BJ (cell line): ENCODE results near the gene MEMO1. TPM values are rescaled to one million over a fixed set of nuclear protein-coding genes. Genes with fewer than 3 reads are reported as not detected.
"Not testable (repeated sequence)": the region's sequence is repeated elsewhere in the genome, so short reads cannot be mapped to it uniquely, and the experiment has no call there.

ENCODE experiments used
- CTCF ChIA-PET: fragments of 350-600 bp; formaldehyde crosslinking; extraction: SDS; loops from one replicate; lab custom pipeline; 2021; ENCODE audit warnings: antibody characterized with exemption, inconsistent platforms; lab: Yijun Ruan, JAX
- POLR2A ChIA-PET: fragments of 300-600 bp; sonication (Branson Sonifier 250); formaldehyde crosslinking; extraction: SDS; loops from one replicate; lab custom pipeline; 2021; ENCODE audit warnings: antibody characterized with exemption; lab: Charles Lee
- DNase-seq: peaks from one replicate; pipeline ENCODE4 v3.0.0-alpha.2; 2011; ENCODE audit warnings: low read depth
- H3K27me3 ChIP-seq: 2 replicates; pipeline ENCODE4 v1.6.0; 2011; ENCODE audit warnings: low read length; ENCODE audit not compliant: control insufficient read depth, insufficient read depth
- H3K36me3 ChIP-seq: 2 replicates; pipeline ENCODE4 v1.5.1; 2011; ENCODE audit warnings: low read length; ENCODE audit not compliant: control insufficient read depth, insufficient read depth
- H3K4me3 ChIP-seq: 2 replicates; pipeline ENCODE4 v1.5.1; 2011; ENCODE audit warnings: low read depth, mild to moderate bottlenecking, control low read depth, low read length
- CTCF ChIP-seq: IDR thresholded peaks from 2 replicates; pipeline ENCODE4 v1.5.1; 2011; ENCODE audit warnings: low read depth, mild to moderate bottlenecking, control low read depth, inconsistent platforms, low read length, moderate library complexity; ENCODE audit not compliant: insufficient read depth
- polyA plus RNA-seq: library from polyadenylated mRNA; depleted of rRNA; stranded (reverse); fragments of >200 nt; gene quantifications from 2 replicates; pipeline ENCODE4 v1.2.3, GENCODE V29; 2011

Gene MEMO1
- polyA plus RNA-seq, 1 experiment, result 42.0 TPM

GRCh38 chr2:31967790-31968189 lies 43.0 kb downstream of the MEMO1 start:
- Histone ChIP-seq H3K4me3 (no peak overlapping the region), H3K36me3 (no peaks in the 10 kb centered on the region; the same call in 1 of the 2 replicates), H3K27me3 (no peaks in the 10 kb centered on the region)
- ChIA-PET CTCF (interaction anchor here (0.6 to 0.7 kb wide), 2 partner anchors 16 to 43 kb away, joined by 3 to 4 read pairs; no protein-coding TSS in a partner anchor), POLR2A (no interaction called here)
- DNase-seq, result peak; percentile 13
- no peak for TF ChIP-seq CTCF

- DNase-seq, H3K27me3 ChIP-seq, H3K4me3 ChIP-seq, H3K36me3 ChIP-seq, CTCF ChIA-PET, POLR2A ChIA-PET: not testable (repeated sequence)
Measured at GRCh38 chr2:31966402-31966801, 44.4 kb downstream of the MEMO1 start.

GRCh38 chr2:31965094-31965493 lies 45.7 kb downstream of the MEMO1 start:
- CTCF ChIA-PET, result no interaction called here
- H3K4me3 ChIP-seq, result no peak overlapping the region
- TF ChIP-seq CTCF, result no peak
- POLR2A ChIA-PET, result no interaction called here
- H3K27me3 ChIP-seq, result no peaks in the 10 kb centered on the region
- no peak for DNase-seq
- no peaks in the 10 kb centered on the region; the same call in 1 of the 2 replicates for H3K36me3 ChIP-seq

- Histone ChIP-seq H3K4me3 (no peak overlapping the region), H3K36me3 (no peaks in the 10 kb centered on the region; the same call in 1 of the 2 replicates), H3K27me3 (no peaks in the 10 kb centered on the region)
- ChIA-PET POLR2A (interaction anchor here (0.6 kb wide), 1 partner anchor 11 kb away, joined by 3 read pairs; no protein-coding TSS in a partner anchor), CTCF (interaction anchor here (0.6 kb wide), 1 partner anchor 160 kb away, joined by 3 read pairs; no protein-coding TSS in a partner anchor)
- TF ChIP-seq CTCF, result no peak
- DNase-seq, result no peak
Measured at GRCh38 chr2:31962757-31963361, 47.9 kb downstream of the MEMO1 start.

GRCh38 chr2:31958140-31958717 lies 52.6 kb downstream of the MEMO1 start:
- POLR2A ChIA-PET, result no interaction called here
- DNase-seq, result no peak
- peaks cover 1% of the 10 kb centered on the region; the same call in 1 of the 2 replicates for H3K36me3 ChIP-seq
- H3K27me3 ChIP-seq, result no peaks in the 10 kb centered on the region
- TF ChIP-seq CTCF, result no peak
- H3K4me3 ChIP-seq, result no peak overlapping the region
- CTCF ChIA-PET, result no interaction called here
